ENCODE measurements around the gene FGD6.
"Not testable (repeated sequence)": the region's sequence is repeated elsewhere in the genome, so short reads cannot be mapped to it uniquely, and the experiment has no call there.

FGD6 gene

GRCh38 chr12:95185072-95185471 is 32.2 kb downstream of the FGD6 start:
- intact Hi-C loops (cut with DNase I), result no loop called here
- DNase-seq, result no peak

GRCh38 chr12:95184121-95184520 is 33.1 kb downstream of the FGD6 start:
- DNase-seq, result no peak
- intact Hi-C loops (cut with DNase I), result no loop called here

GRCh38 chr12:95182868-95183415 is 34.3 kb downstream of the FGD6 start:
- no peak for DNase-seq
- intact Hi-C loops (cut with DNase I), result no loop called here

GRCh38 chr12:95181103-95181502 is 36.2 kb downstream of the FGD6 start:
- no peak for DNase-seq
- intact Hi-C loops (cut with DNase I), result no loop called here

- no peak for DNase-seq
- intact Hi-C loops (cut with DNase I), result no loop called here
Observed at GRCh38 chr12:95179011-95179410, 38.3 kb downstream of the FGD6 start.

GRCh38 chr12:95178136-95178535 is 39.1 kb downstream of the FGD6 start:
- intact Hi-C loops (cut with DNase I), result no loop called here
- no peak for DNase-seq

GRCh38 chr12:95177201-95177768 is 40.0 kb downstream of the FGD6 start:
- intact Hi-C loops (cut with DNase I), result no loop called here
- DNase-seq, result no peak

GRCh38 chr12:95173392-95174251 is 43.6 kb downstream of the FGD6 start:
- DNase-seq, result peak in 7 of 10 donors; percentile 14 to 89 (median 30)
- intact Hi-C loops (cut with DNase I), result no loop called here

GRCh38 chr12:95169368-95169767 is 47.9 kb downstream of the FGD6 start:
- no peak for DNase-seq
- intact Hi-C loops (cut with DNase I), result no loop called here

GRCh38 chr12:95168746-95169145 is 48.5 kb downstream of the FGD6 start:
- DNase-seq, result no peak
- intact Hi-C loops (cut with DNase I), result no loop called here

- intact Hi-C loops (cut with DNase I), result no loop called here
- no peak for DNase-seq
Observed at GRCh38 chr12:95164656-95165055, 52.6 kb downstream of the FGD6 start.

GRCh38 chr12:95158919-95159318 is 58.3 kb downstream of the FGD6 start:
- DNase-seq, result no peak
- intact Hi-C loops (cut with DNase I), result no loop called here

GRCh38 chr12:95151821-95152220 is 65.4 kb downstream of the FGD6 start:
- intact Hi-C loops (cut with DNase I), result no loop called here
- no peak for DNase-seq

GRCh38 chr12:95151406-95151805 is 65.9 kb downstream of the FGD6 start:
- intact Hi-C loops (cut with DNase I), result no loop called here
- no peak for DNase-seq

- DNase-seq, result no peak
- intact Hi-C loops (cut with DNase I), result no loop called here
Observed at GRCh38 chr12:95150501-95150900, 66.8 kb downstream of the FGD6 start.

GRCh38 chr12:95147866-95148265 is 69.4 kb downstream of the FGD6 start:
- DNase-seq, result no peak
- intact Hi-C loops (cut with DNase I), result no loop called here

- intact Hi-C loops (cut with DNase I), result no loop called here
- DNase-seq, result no peak
Observed at GRCh38 chr12:95146769-95147168, 70.5 kb downstream of the FGD6 start.

- DNase-seq, result no peak
- intact Hi-C loops (cut with DNase I), result no loop called here
Observed at GRCh38 chr12:95143621-95144205, 73.6 kb downstream of the FGD6 start.

GRCh38 chr12:95142431-95143151 is 74.7 kb downstream of the FGD6 start:
- intact Hi-C loops (cut with DNase I), result no loop called here
- DNase-seq, result no peak

GRCh38 chr12:95141310-95141709 is 76.0 kb downstream of the FGD6 start:
- intact Hi-C loops (cut with DNase I), result no loop called here
- DNase-seq, result no peak

- DNase-seq; intact Hi-C loops (cut with DNase I): not testable (repeated sequence)
Observed at GRCh38 chr12:95138031-95138430, 79.2 kb downstream of the FGD6 start.
